CD4-positive, CD25-positive, alpha-beta regulatory T cell (primary cell): ENCODE results near the gene PTPDC1. TPM values are rescaled to one million over a fixed set of nuclear protein-coding genes. Genes with fewer than 3 reads are reported as not detected.

Experiments
- polyA plus RNA-seq, 4 donors: library from polyadenylated mRNA; unstranded; fragments of 300-500 nt; fragmentation: Illumina TruSeq; gene quantifications; one replicate each; pipeline ENCODE4 v1.2.3, GENCODE V29; 2021
- total RNA-seq: library from RNA; stranded (reverse); gene quantifications from one replicate; pipeline ENCODE4 v1.2.3, GENCODE V29; 2022

Gene PTPDC1
- total and polyA plus RNA-seq, 5 donors from 2014 or later: 1.1 to 4.6 (median 1.9) TPM

Other genes starting within 250 kb of the PTPDC1 start
- gene BARX1, start 129.1 kb upstream of the PTPDC1 start, total RNA-seq: not detected
- not detected for gene BARX1, start 129.1 kb upstream of the PTPDC1 start, polyA plus RNA-seq
- gene ZNF169, start 174.8 kb downstream of the PTPDC1 start, total RNA-seq: 7.7 TPM
- 1 to 10 TPM; 2.7 to 6.8 (median 4.5) TPM for gene ZNF169, start 174.8 kb downstream of the PTPDC1 start, polyA plus RNA-seq
- gene NUTM2F, start 244.2 kb downstream of the PTPDC1 start, total RNA-seq: not detected
- not detected for gene NUTM2F, start 244.2 kb downstream of the PTPDC1 start, polyA plus RNA-seq